D341Med (cell line): Measurements from ENCODE around the gene AGPAT3.

ENCODE experiments used
- DNase-seq: peaks from one replicate; pipeline ENCODE4 v3.0.0; 2012; ENCODE audit warnings: low spot score

Gene AGPAT3

GRCh38 chr21:43864313-43864961 lies 586 bp upstream of the AGPAT3 start:
- peak; percentile 82 for DNase-seq

GRCh38 chr21:43865540-43866259 lies 677 bp downstream of the AGPAT3 start:
- DNase-seq, result peak; percentile 85

- peak; percentile 76 for DNase-seq
Measured at GRCh38 chr21:43866260-43866629, 1.2 kb downstream of the AGPAT3 start.

DNA sequence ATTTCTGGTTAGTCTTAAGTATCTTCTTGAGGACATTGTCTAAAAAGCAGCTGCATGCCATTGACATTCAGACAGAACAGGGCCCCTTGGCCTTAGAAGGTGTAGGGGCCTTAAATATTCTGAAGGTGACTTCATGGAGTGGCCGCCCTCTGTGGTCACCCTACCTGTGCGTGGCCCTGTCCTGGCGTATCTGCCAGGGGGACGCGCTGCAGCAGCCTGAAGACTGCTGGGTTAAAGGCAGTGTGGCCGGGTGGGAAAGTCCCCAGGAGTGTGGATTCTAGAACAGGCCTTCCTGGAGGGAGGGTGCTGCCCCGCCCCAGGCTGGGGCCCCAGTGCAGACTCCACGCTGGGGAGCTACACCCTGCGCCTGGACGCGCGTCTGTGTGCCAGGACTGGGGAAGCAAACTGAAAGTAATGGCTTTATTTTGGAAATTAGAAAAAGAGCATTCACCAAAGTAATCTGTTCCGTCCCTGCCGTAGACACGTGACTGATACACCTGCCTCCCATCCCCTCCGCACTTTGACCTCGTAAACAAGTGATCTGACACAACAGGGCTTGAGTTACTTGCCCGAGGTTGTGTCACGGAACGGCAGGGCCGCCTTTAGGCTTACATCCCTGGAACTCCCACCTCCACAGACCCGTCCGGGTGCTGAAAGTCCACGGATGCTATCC lies 1.8 kb downstream of the AGPAT3 start:
- peak; percentile 32 for DNase-seq

DNA sequence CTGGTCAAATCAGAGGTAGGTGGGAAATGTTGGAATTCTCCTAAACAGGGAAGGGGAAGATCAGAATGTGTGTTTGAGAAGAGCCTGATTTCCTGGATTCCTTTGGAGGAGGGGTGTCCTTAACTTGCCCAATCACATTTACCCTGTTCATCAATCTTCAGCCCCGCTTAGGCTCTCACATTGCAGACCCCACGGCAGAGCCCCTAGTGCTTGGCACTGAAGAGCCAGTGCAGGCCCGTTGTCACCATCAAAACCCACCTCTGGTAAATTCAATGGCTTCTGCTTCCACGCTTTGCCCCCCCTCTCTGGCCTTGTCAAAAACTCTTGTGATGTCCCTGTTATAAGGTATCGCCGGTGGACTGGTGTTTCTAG lies 2.3 kb downstream of the AGPAT3 start:
- DNase-seq, result no peak

DNA sequence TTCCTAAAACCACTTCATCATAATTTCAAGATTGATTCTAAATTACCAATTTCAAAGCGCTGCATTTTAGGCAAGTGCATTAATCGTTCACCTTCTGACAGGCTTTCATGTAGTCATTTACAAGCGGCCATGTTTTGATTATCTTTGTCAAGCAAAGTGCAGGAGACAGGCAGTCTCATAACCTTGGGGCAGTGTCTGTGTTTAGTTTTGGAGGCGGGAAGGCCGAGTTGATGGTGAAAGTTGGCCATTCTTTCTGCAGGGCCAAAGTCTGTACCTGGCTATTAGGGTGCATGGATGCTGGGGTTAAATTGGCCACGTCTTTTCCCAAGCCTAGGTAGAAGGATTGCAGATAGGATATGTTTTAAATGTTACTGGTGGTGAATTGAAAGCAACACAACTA lies 2.9 kb downstream of the AGPAT3 start:
- no peak for DNase-seq

DNA sequence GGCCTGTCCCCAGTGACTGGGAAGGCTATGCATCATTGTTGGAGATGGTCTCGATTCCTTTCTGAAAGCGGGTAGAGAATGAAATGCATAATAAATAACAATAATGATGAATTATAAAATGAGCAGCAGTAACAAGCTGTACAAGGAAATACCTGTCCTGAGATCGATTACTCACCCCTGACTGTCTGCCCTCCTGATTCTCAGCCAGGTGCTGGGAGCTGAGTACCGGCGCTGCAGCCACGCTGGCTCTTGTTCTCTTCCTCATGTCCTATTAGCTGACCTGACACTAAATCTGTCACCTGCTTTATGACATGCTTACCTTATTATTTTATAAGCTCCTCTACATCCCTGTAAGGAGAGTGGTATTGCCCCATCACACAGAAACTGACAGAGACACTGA lies 3.4 kb downstream of the AGPAT3 start:
- DNase-seq, result no peak

DNA sequence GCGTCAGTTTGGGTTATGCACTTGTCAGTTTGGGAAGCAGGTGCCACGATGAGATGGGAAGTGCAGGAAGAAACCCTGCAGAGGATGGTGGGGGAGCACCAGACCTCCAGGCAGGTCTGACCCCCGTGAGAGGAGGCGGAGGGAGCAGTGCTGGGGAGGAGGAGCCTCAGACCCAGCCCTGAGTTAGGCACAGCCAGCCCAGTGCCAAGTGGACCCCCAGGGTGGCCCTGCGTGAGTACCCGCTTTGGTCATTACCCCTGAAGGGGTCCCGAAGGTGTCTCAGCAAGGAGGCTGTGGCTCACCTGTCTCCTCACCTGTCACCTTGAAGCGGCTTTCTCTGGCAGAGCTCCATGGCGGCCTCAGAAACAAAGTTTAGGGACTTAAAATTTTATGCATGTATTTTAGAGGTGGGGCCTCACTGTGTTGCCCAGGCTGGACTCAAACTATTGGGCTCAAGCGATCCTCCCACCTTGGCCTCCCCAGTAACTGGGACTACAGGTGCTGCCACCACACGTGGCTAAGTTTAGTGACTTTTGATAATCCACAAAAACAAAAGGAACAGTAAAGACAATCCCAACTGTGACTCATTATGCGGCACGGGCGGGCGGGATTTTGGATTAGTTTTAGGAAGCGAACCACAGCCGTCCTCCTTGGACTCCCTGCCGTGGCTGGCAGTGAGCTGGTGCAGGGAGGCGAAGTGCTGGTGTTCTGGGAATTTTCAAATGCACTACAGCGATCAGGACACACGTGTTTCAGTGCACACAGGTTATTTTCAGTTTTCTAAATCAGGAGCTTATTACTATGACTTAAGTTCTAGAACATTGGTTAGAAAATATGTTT lies 4.7 kb downstream of the AGPAT3 start:
- no peak for DNase-seq

GRCh38 chr21:43871487-43871886 lies 6.5 kb downstream of the AGPAT3 start:
- DNase-seq, result no peak

DNA sequence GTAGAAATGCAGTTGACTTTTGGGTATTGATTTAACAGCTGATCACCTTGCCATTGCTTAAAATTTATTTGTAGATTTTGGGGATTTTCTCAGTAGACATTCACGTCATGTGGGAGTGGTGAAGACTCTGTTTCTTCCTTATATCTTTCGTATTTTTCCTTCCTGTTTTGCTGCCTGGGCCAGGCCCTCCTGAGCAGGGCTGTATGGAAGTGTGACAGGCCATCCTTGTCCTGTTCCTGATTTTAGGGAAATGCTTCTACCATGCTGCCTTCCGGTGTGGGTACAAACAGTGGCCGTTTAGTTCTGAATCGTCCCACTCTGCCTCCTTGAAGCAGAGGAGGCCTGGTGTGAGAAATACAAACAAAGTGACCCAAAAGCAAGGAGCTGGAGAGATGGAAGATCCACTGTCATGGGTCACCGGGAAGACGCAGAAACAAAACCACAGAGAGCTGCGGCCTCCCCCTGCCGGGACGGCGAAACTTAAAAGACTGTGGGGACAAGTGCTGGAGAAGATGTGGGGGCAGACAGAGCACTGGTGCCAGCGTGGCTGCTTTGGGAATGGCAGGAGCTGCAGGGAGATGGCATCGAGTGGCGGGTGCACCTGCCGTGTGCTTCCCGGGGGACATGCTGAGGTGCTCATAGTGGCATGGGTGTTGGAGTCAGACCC lies 7.6 kb downstream of the AGPAT3 start:
- DNase-seq, result no peak

GRCh38 chr21:43873673-43874072 lies 8.7 kb downstream of the AGPAT3 start:
- no peak for DNase-seq

GRCh38 chr21:43874085-43874805 lies 9.2 kb downstream of the AGPAT3 start:
- DNase-seq, result no peak

- no peak for DNase-seq
Measured at GRCh38 chr21:43876605-43877004, 11.6 kb downstream of the AGPAT3 start.

GRCh38 chr21:43877936-43878575 lies 13.0 kb downstream of the AGPAT3 start:
- DNase-seq, result no peak

DNA sequence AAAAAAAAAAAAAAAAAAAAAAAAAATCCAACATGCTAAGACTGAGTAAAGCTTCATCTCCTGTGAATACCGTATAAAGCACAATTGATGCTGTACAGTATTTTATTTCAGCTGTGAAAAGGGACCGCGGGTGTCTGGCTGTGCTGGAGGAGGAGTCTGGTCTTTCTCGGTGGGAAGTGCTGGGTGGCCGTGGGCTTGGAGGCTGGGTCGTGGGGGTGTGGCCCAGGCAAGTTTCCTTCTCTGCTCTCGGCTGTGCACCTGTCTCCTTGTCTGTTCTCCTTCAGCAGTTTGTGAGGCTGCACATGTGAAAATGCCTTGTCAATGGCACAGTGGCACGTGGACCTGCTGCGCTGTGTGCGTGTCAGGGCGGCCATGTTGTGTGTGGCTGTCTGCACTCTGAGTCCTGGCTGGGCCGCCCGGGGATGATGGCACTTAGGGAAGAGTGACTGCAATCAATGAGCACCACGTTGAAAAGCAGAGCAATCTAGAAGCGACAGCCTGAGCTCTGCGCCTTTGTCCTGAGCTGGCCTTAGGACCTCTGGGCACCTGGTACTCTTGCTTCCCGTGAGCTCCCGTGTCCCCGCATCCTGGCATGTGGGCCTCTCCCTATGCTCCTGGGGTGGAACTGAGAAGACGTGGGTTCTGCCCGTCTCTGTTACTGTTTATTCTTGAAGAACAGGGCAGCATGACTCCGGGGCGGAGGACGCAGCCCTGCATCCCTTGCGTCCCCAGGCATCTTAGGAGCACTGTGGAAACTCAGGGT lies 14.5 kb downstream of the AGPAT3 start:
- no peak for DNase-seq

DNA sequence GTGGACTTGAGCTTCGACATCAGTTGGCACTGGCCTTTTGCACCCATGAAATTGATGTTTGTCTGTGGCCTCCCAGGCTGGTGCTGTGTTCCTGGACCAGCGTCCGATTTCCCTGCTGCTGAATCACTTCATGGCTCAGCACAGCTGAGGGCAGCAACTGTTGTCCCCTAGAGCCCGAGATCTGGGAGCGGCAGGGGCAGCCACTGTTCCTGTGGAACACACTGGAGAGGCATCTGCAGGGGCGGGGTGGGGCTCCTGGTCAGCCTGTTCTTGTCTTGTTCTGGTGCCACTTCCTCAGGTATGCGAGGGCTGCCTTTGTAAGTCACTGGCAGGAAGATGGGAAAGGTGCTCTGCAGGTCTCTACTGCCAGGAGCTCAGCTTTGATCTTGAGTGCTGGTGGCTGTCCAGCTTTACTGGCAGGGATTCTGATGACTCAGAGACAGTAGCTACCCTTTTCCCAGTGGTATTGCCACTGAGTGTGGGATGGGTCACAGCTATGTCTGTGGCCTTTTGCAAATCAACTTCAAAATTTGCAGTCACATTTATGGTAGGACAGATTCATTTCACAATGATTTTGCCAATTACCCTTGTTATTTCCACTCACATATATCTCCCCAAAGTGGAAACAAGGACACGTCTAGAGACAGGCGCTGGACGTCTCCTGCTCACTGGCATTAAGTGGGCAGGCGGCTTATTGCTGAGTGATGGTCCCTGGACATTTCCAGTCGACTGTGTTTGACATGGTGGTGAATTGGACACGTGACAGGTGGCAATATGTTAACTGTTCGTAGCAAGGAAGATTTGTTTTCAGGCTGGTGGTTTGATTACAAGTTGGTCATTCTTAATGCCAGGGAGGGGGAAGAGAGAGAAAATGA lies 15.3 kb downstream of the AGPAT3 start:
- DNase-seq, result no peak

DNA sequence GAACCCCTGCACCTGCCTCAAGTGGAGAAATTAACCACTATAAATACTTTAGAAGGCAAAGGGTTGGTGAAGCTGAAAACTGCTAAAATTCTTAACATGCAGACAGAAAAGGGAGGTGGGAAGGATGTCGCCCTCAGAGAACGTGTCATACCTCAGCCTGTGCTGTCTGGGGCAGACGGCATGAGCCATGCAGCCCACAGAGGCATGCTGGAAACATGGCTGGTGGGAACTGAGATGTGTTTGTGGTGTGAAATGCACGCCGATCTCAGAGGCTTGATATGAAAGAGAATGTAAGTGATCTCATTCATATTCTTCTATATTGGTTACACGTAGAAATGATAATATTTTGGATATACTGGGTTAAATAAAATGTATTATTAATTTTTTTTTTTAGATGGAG lies 16.3 kb downstream of the AGPAT3 start:
- no peak for DNase-seq

DNA sequence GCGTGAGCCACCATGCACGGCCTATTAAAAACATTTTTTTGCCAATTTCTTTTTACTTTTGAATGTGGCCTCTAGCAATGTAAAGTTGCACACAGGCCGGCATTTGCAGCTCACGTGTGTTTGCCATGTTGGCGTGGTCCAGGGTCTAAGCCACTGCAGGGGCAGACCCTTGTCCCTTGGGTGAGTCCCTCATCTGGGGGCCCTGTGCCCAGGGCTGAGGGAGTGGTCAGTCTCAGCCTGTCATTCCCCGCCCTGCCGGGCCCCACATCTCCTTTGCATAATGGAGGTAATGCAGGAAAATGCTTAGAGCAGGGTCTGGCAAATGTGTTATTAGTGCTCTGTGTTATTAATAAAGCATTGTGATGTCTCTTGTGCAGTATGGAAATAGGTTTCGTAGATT lies 16.9 kb downstream of the AGPAT3 start:
- DNase-seq, result no peak

DNA sequence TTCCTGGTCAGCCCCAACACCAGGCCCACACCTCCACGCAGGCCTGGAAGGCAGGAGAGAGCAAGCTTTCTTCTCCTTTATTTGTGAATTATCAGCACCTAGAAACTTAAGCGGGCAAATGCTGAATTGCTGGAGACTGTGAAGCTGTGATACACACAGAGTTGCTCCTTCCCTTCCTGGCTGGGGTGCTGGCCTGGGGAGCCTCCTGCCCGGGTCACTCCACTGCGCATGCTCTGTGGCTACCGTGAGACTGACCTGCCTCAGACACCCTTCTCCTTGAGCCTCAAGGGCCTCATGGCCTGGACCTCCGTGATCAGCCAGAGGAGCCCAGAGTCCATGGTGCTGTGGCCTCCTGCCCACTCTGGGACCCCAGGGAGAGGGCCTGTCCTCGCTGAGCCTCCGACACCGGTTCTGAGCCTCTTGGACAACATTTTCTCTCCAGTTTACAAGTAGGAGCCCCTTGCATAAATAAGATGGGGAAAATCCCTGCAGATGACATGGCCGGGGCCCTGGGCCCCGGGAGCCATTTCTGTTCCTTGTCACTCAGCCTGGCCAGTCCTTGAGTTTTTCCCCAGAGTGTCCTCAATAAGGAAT lies 18.0 kb downstream of the AGPAT3 start:
- DNase-seq, result no peak
